Measurements from ENCODE around the gene GPR17.

GPR17 gene

GRCh38 chr2:127630864-127631540 lies 15.0 kb upstream of the GPR17 start:
- no peak for DNase-seq
- no peak overlapping the region for H3K4me3 ChIP-seq (ENCODE audit: insufficient read depth, low read depth, low read length, poor library complexity, severe bottlenecking)
- no peaks in the 10 kb centered on the region for H3K36me3 ChIP-seq (ENCODE audit: control insufficient read depth, insufficient read depth, low read length)
- H3K27ac ChIP-seq (ENCODE audit: insufficient read depth, low read length, poor library complexity, severe bottlenecking) = no peak overlapping the region
- peaks cover 18% of the 10 kb centered on the region for H3K4me1 ChIP-seq (ENCODE audit: control insufficient read depth, insufficient read depth, low read length, poor library complexity, severe bottlenecking)
- no peaks in the 10 kb centered on the region for H3K9me3 ChIP-seq (ENCODE audit: control insufficient read depth, low read length)
- H3K27me3 ChIP-seq (replicated peaks; ENCODE audit: control insufficient read depth, insufficient read depth, low read length, poor library complexity, severe bottlenecking) = no peaks in the 10 kb centered on the region

GRCh38 chr2:127631541-127631996 lies 14.4 kb upstream of the GPR17 start:
- no peak for DNase-seq
- Histone ChIP-seq H3K27me3 (replicated peaks; ENCODE audit: control insufficient read depth, insufficient read depth, low read length, poor library complexity, severe bottlenecking) (no peaks in the 10 kb centered on the region), H3K9me3 (ENCODE audit: control insufficient read depth, low read length) (no peaks in the 10 kb centered on the region), H3K36me3 (ENCODE audit: control insufficient read depth, insufficient read depth, low read length) (no peaks in the 10 kb centered on the region), H3K4me1 (ENCODE audit: control insufficient read depth, insufficient read depth, low read length, poor library complexity, severe bottlenecking) (peaks cover 23% of the 10 kb centered on the region), H3K4me3 (ENCODE audit: insufficient read depth, low read depth, low read length, poor library complexity, severe bottlenecking) (no peak overlapping the region), H3K27ac (ENCODE audit: insufficient read depth, low read length, poor library complexity, severe bottlenecking) (no peak overlapping the region)

- H3K36me3 ChIP-seq (ENCODE audit: control insufficient read depth, insufficient read depth, low read length) = no peaks in the 10 kb centered on the region
- no peak for DNase-seq
- no peak overlapping the region for H3K4me3 ChIP-seq (ENCODE audit: insufficient read depth, low read depth, low read length, poor library complexity, severe bottlenecking)
- peaks cover 28% of the 10 kb centered on the region for H3K4me1 ChIP-seq (ENCODE audit: control insufficient read depth, insufficient read depth, low read length, poor library complexity, severe bottlenecking)
- H3K9me3 ChIP-seq (ENCODE audit: control insufficient read depth, low read length) = no peaks in the 10 kb centered on the region
- H3K27me3 ChIP-seq (replicated peaks; ENCODE audit: control insufficient read depth, insufficient read depth, low read length, poor library complexity, severe bottlenecking) = no peaks in the 10 kb centered on the region
- no peak overlapping the region for H3K27ac ChIP-seq (ENCODE audit: insufficient read depth, low read length, poor library complexity, severe bottlenecking)
These were observed 13.9 kb upstream of the GPR17 start for GRCh38 chr2:127631997-127632581.

DNA sequence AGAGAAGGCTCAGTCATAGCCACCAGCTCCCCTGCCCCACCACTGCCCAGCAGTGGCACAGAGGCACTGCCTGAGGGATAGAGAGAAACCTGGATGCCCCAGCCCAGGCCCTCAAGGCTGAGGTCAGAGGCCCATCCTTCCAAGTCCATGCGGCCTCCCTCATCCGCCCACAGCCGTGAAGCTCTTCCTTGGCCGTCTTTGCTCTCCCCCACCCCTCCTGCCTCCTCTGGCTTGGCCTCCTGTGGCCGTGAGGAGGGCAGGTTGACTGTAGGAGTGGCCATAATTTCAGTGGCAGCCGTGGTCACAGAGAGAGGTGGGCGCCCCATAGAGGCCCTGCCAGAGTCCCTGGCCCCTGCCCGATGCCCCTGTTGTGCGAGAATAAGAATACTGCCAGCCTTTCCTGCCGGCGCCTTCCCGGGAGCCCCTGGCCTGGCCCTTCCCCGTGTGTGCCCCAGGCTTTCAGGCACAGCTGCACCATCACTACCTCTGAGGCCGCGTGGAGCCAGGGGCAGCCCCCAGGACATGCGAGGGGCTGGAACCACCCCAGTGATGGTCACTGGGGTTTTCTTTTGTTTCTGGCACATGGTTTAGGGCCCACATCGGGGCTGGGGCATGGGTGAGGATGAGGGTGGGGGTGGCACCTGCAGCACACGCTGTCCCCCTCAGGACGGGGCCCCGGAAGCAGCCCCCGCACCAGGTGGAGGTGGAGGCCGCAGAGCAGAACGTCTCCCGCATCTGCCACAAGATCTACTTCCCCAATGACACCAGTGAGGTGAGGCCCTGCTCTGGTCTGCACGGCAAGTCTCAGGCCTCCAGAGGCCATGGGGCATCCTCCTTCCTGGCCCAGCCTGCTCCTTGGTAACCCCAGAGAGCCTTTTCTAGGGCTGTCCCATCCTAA lies 13.1 kb upstream of the GPR17 start:
- H3K9me3 ChIP-seq (ENCODE audit: control insufficient read depth, low read length) = no peaks in the 10 kb centered on the region
- DNase-seq = no peak
- peaks cover 36% of the 10 kb centered on the region for H3K4me1 ChIP-seq (ENCODE audit: control insufficient read depth, insufficient read depth, low read length, poor library complexity, severe bottlenecking)
- no peak overlapping the region for H3K4me3 ChIP-seq (ENCODE audit: insufficient read depth, low read depth, low read length, poor library complexity, severe bottlenecking)
- no peak overlapping the region for H3K27ac ChIP-seq (ENCODE audit: insufficient read depth, low read length, poor library complexity, severe bottlenecking)
- no peaks in the 10 kb centered on the region for H3K36me3 ChIP-seq (ENCODE audit: control insufficient read depth, insufficient read depth, low read length)
- H3K27me3 ChIP-seq (replicated peaks; ENCODE audit: control insufficient read depth, insufficient read depth, low read length, poor library complexity, severe bottlenecking) = no peaks in the 10 kb centered on the region

DNA sequence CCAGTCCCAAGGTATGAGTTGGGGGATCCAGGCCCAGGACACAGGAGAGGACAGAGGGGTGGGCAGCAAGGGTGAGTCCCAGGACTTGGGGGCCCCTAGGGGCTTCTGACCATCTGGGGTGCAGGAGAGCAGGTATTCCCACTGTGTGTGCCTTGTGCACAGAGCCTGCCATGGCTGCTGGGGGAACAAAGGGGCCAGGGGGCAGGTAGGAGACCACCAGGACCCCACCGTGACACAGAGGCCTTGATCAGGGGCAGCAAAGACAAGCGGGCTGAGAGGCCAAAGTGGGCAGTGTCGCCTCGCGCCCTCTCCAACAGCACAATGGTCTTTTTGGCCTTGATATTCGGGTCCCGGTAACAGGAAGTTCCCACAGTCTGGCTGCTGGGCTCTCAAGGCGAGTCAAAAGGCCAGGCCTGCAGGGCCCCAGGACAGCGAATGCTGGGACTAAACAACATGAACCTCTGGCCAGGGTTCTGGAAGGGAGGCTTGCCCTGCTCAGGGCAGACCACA lies 12.3 kb upstream of the GPR17 start:
- no peak overlapping the region for H3K4me3 ChIP-seq (ENCODE audit: insufficient read depth, low read depth, low read length, poor library complexity, severe bottlenecking)
- peaks cover 44% of the 10 kb centered on the region for H3K4me1 ChIP-seq (ENCODE audit: control insufficient read depth, insufficient read depth, low read length, poor library complexity, severe bottlenecking)
- no peak for DNase-seq
- H3K27me3 ChIP-seq (replicated peaks; ENCODE audit: control insufficient read depth, insufficient read depth, low read length, poor library complexity, severe bottlenecking) = no peaks in the 10 kb centered on the region
- H3K36me3 ChIP-seq (ENCODE audit: control insufficient read depth, insufficient read depth, low read length) = no peaks in the 10 kb centered on the region
- no peaks in the 10 kb centered on the region for H3K9me3 ChIP-seq (ENCODE audit: control insufficient read depth, low read length)
- no peak overlapping the region for H3K27ac ChIP-seq (ENCODE audit: insufficient read depth, low read length, poor library complexity, severe bottlenecking)

- Histone ChIP-seq H3K9me3 (ENCODE audit: control insufficient read depth, low read length) (no peaks in the 10 kb centered on the region), H3K4me1 (ENCODE audit: control insufficient read depth, insufficient read depth, low read length, poor library complexity, severe bottlenecking) (peaks cover 49% of the 10 kb centered on the region), H3K27ac (ENCODE audit: insufficient read depth, low read length, poor library complexity, severe bottlenecking) (no peak overlapping the region), H3K36me3 (ENCODE audit: control insufficient read depth, insufficient read depth, low read length) (no peaks in the 10 kb centered on the region), H3K27me3 (replicated peaks; ENCODE audit: control insufficient read depth, insufficient read depth, low read length, poor library complexity, severe bottlenecking) (no peaks in the 10 kb centered on the region), H3K4me3 (ENCODE audit: insufficient read depth, low read depth, low read length, poor library complexity, severe bottlenecking) (no peak overlapping the region)
- DNase-seq = no peak
These were observed 11.8 kb upstream of the GPR17 start for GRCh38 chr2:127634066-127634617.

DNA sequence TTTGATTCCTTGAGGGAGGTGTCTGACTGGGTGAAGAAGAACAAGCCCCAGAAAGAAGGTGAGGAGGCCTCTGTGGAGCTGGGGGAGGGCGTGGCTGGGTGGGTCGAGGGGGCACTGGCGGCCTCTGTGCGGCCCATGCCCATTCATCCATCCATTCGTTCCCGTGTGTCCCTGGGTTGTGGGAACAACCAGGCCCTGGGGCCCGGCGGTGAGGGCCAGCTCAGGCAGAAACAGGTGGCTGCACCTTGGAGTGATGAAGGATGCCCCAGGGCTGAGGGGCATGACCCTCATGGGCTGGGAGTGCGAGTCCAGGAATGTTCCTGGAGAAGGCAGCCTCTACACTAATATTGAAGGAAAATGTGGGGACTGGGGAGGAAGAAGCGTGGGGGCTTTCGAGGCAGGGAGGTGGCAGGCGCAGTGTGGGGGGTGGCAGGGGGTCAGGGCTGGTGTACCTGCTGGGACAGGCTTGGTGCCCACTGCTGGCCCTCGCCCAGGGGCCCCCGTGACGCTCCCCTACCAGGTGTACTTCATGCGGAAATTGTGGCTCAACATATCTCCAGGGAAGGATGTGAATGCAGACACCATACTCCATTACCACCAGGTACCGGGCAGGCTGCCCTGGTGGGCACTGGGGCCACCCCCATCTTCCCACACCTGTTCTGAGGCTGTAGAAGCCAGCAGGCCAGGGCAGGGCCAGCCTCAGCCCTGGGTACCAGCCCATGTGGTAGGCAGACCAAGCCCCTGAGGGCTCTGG lies 11.2 kb upstream of the GPR17 start:
- Histone ChIP-seq H3K4me3 (ENCODE audit: insufficient read depth, low read depth, low read length, poor library complexity, severe bottlenecking) (no peak overlapping the region), H3K4me1 (ENCODE audit: control insufficient read depth, insufficient read depth, low read length, poor library complexity, severe bottlenecking) (peaks cover 55% of the 10 kb centered on the region), H3K27me3 (replicated peaks; ENCODE audit: control insufficient read depth, insufficient read depth, low read length, poor library complexity, severe bottlenecking) (no peaks in the 10 kb centered on the region), H3K36me3 (ENCODE audit: control insufficient read depth, insufficient read depth, low read length) (no peaks in the 10 kb centered on the region), H3K27ac (ENCODE audit: insufficient read depth, low read length, poor library complexity, severe bottlenecking) (no peak overlapping the region), H3K9me3 (ENCODE audit: control insufficient read depth, low read length) (no peaks in the 10 kb centered on the region)
- no peak for DNase-seq

GRCh38 chr2:127635380-127636237 lies 10.3 kb upstream of the GPR17 start:
- no peak overlapping the region for H3K27ac ChIP-seq (ENCODE audit: insufficient read depth, low read length, poor library complexity, severe bottlenecking)
- H3K4me1 ChIP-seq (ENCODE audit: control insufficient read depth, insufficient read depth, low read length, poor library complexity, severe bottlenecking) = peaks cover 63% of the 10 kb centered on the region
- no peaks in the 10 kb centered on the region for H3K36me3 ChIP-seq (ENCODE audit: control insufficient read depth, insufficient read depth, low read length)
- no peaks in the 10 kb centered on the region for H3K9me3 ChIP-seq (ENCODE audit: control insufficient read depth, low read length)
- DNase-seq = no peak
- no peaks in the 10 kb centered on the region for H3K27me3 ChIP-seq (replicated peaks; ENCODE audit: control insufficient read depth, insufficient read depth, low read length, poor library complexity, severe bottlenecking)
- H3K4me3 ChIP-seq (ENCODE audit: insufficient read depth, low read depth, low read length, poor library complexity, severe bottlenecking) = no peak overlapping the region
